Activated T-cell treated with anti-CD3 and anti-CD28 coated beads, Interleukin-2, amount 50 U/mL, for 1 hour (primary cell): ENCODE measurements around the gene CRAMP1.
"Not testable (repeated sequence)": the region's sequence is repeated elsewhere in the genome, so short reads cannot be mapped to it uniquely, and the experiment has no call there.

ENCODE experiments used
- DNase-seq: peaks from one replicate; pipeline ENCODE4 v3.0.0-alpha.2; 2020

Gene CRAMP1

GRCh38 chr16:1713933-1714332 lies 101.8 kb downstream of the CRAMP1 start:
- DNase-seq, result no peak

- DNase-seq, result no peak
Observed at GRCh38 chr16:1715220-1715619, 103.1 kb downstream of the CRAMP1 start.

- DNase-seq, result not testable (repeated sequence)
Observed at GRCh38 chr16:1718236-1718635, 106.1 kb downstream of the CRAMP1 start.

GRCh38 chr16:1719559-1720229 lies 107.5 kb downstream of the CRAMP1 start:
- DNase-seq, result not testable (repeated sequence)

GRCh38 chr16:1721372-1721771 lies 109.2 kb downstream of the CRAMP1 start:
- no peak for DNase-seq

- peak; percentile 47 for DNase-seq
Observed at GRCh38 chr16:1723450-1724147, 111.4 kb downstream of the CRAMP1 start.

- no peak for DNase-seq
Observed at GRCh38 chr16:1724491-1724890, 112.3 kb downstream of the CRAMP1 start.

- DNase-seq, result no peak
Observed at GRCh38 chr16:1726661-1727502, 114.7 kb downstream of the CRAMP1 start.
